HG02973 (cell line): ENCODE results near the gene PMP22.
"Not testable (repeated sequence)": the region's sequence is repeated elsewhere in the genome, so short reads cannot be mapped to it uniquely, and the experiment has no call there.

ENCODE experiments used
- ATAC-seq: cut with Tn5 transposase; IDR thresholded peaks from one replicate; pipeline ENCODE4 v1.9.1; 2021; ENCODE audit warnings: moderate library complexity; ENCODE audit not compliant: unreplicated experiment

Gene PMP22

DNA sequence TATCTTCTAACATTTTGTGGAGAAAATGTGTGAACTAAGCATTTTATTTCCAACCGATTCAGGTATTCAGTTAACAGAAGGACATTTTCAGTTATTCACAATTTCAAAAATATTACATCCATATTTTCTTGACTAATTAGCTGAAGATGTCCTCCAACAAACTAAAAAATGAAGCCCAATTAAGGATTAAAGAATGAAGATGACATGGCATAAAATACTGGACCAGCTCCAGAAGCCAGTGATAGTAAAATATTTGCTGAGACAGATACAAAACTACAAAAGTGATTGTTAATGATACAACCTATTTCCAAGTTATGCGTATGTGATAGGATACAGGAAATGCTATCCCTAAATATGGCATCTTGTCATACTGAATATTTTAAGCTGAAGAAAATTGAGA lies 48.6 kb downstream of the PMP22 start:
- ATAC-seq: no peak

DNA sequence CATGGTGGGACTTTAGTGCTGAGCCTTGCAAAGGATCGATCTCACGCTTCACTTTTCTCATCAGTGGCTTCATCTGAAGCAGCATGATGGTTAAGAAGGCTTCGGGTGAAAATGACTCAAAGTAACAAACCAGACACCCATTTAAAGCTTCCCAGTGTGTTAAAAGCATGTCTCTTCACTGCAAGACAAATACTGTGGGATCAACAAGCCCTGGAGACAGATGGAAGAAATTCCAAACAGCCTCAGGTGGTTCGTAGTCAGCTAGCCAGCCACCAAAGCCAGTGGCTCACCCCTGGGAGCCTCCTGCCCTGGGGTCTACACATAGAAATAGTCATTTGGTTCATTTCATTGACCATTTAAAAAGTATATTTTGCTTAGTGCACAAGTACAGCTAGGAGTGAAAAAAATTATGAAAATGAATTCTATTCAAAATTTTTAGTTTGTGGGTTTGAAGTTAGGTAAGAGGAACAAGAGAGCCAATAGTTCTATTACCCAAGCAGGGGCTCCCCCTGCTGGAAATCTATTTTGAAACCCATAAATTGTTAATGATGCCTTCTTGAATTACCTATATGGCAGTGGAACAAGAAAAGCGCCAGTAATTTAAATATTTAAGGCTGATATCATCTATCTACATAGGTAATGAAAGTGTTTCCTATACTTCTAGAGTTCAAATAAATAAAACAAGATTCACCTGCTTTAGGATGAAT lies 51.6 kb downstream of the PMP22 start:
- ATAC-seq: no peak

- ATAC-seq: no peak
These were observed 54.9 kb downstream of the PMP22 start for GRCh38 chr17:15210247-15210646.

- ATAC-seq: not testable (repeated sequence)
These were observed 62.1 kb downstream of the PMP22 start for GRCh38 chr17:15203062-15203461.

DNA sequence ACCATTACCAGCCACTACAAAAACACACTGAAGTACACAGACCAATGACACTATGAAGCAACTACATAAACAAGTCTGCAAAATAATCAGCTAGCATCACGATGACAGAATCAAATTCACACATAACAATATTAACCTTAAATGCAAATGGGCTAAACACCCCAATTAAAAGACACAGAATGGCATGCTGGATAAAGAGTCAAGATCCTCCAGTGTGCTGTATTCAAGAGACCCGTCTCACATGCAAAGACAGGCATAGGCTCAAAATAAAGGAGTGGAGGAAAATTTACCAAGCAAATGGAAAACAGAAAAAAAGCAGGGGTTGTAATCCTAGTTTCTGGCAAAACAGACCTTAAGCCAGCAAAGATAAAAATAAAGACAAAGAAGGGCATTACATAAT lies 64.6 kb downstream of the PMP22 start:
- ATAC-seq: not testable (repeated sequence)

- ATAC-seq: no peak
These were observed 67.9 kb downstream of the PMP22 start for GRCh38 chr17:15197229-15197628.

GRCh38 chr17:15194859-15195277 lies 70.3 kb downstream of the PMP22 start:
- no peak for ATAC-seq

DNA sequence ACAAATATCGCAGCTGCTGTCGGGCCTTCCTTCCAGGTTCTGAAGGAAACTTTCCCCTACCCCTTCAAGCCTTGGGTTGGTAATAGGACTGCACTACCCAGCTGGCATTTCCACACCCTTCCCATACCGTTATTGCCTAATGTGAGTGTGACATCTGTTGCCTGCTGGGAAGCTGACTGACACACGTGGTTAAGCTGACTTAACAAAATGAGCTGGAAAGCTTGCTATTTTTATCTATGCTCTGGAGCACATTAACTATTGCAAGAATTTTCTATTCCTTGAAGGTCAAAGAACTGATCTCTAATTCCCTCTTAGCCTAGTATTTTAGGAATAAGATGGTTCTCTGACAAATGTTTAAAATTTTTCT lies 79.5 kb downstream of the PMP22 start:
- no peak for ATAC-seq

- no peak for ATAC-seq
These were observed 80.1 kb downstream of the PMP22 start for GRCh38 chr17:15184872-15185624.

DNA sequence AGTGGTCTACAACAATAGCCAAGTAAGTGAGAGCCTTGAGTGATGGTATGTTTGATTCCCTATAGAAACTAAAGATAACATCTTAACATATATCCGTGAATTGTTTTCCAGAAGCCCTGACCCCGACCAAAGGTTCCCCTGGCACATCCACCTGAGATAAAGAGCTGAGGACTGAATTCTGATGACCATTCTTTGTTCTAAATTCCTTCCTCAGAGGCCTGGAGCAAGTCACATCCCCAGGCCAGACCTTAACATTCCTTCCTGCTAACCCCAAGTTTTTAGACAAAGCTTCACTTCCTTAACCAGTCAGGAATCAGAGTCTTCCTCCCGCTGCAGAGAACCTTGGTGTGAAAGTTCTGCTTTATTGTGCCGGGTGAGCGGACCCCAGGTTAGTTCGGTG lies 83.3 kb downstream of the PMP22 start:
- ATAC-seq: no peak

DNA sequence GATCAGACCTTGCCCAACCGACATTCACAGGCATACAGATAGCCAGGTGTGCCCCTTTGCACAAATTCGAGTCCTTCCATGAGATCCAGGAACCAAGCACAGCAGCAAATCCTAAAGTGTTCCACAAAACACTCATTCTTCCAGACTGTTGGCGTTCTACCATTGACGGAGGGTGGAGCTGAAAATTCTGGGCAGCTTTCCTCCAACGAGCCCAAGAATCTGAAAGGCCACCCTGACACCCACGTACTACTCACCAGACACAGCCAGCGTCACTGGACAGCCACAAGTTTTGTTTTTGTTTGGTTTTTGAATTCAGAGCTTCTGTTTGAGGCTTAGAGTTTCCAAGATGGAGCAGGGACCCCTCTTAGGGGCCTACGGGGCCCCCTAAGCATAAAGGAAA lies 83.8 kb downstream of the PMP22 start:
- ATAC-seq: no peak

DNA sequence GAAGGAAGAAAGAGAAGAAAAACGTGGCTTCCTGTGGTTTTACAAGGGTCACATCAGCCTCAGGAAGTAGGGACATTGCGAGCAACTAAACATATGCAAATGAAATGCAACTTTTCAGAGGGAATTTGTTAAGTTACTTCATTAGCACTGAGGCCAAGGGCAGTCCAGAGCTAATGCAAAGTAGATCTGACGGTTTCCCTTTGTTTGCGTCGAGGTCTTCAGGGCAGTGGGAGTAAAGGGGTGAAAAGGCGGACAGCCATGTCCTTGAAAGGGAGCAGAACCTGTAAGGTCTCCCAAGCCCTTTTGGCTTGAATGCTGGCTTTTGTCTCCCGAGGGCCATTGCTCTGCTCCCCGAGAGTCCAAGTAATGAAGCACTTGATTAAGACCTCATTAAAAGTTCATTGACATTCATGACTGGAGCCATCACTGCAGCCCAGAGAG lies 85.0 kb downstream of the PMP22 start:
- ATAC-seq: no peak
